ENCODE results near the gene GADD45A. TPM values are rescaled to one million over a fixed set of nuclear protein-coding genes. Genes with fewer than 3 reads are reported as not detected.

Gene GADD45A
- polyA plus RNA-seq, 1 donor (not counting 4 experiments of a cell fraction or from before 2014, with no cell fraction given), result 151 TPM

GRCh38 chr1:67684526-67685066, 405 bp upstream of the GADD45A start:
- peak overlapping the region; percentile 99 for H3K27ac ChIP-seq (ENCODE audit: control insufficient read depth, insufficient read depth, low read length)

GRCh38 chr1:67685558-67686266, 711 bp downstream of the GADD45A start:
- no peak for DNase-seq (ENCODE audit: low read depth, low spot score)

More at GRCh38 chr1:67684526-67685066, 405 bp upstream of the GADD45A start:
- H3K4me3 ChIP-seq (ENCODE audit: control insufficient read depth in 2 of 3, extremely low read depth in 1 of 3, insufficient read depth in 2 of 3, low read depth in 1 of 3, low read length in 3 of 3), result peak overlapping the region; percentile 81 to 94 (median 90)
- no peaks in the 10 kb centered on the region for H3K27me3 ChIP-seq (ENCODE audit: control insufficient read depth, extremely low read depth, insufficient read depth, low read length)
- DNase-seq (ENCODE audit: low read depth, low spot score) (no peak), FAIRE-seq (no peak)
- no peaks in the 10 kb centered on the region for H3K9me3 ChIP-seq (ENCODE audit: control insufficient read depth, low read depth, low read length)
- H3K4me1 ChIP-seq (ENCODE audit: control insufficient read depth, extremely low read depth, insufficient read depth, low read length), result peaks cover 46% of the 10 kb centered on the region
- H2AFZ ChIP-seq (ENCODE audit: control insufficient read depth, low read length), result no peak overlapping the region
- TF ChIP-seq EZH2 (IDR thresholded peaks at IDR 0.05; ENCODE audit: low read length) (no peak), CTCF (optimal IDR thresholded peaks at IDR 0.05 in 1 of 3, IDR thresholded peaks at IDR 0.05 in 1 of 3, conservative IDR thresholded peaks at IDR 0.05 in 1 of 3; ENCODE audit: extremely low read depth in 1 of 3, insufficient read depth in 2 of 3, low read length in 3 of 3) (no peak)
- peak overlapping the region; percentile 99 for H3K9ac ChIP-seq (ENCODE audit: control insufficient read depth, extremely low read depth, insufficient read depth, low read length)
- H3K79me2 ChIP-seq (ENCODE audit: control insufficient read depth, insufficient read depth, low read length), result peaks cover 25% of the 10 kb centered on the region
- dilution Hi-C loops (cut with MboI; ENCODE audit: extremely low pct_ligation_motif_present, low sequenced_read_pairs), result loop anchor here (25.0 kb wide), 1 partner anchor 147 kb away; no protein-coding TSS in a partner anchor
- peaks cover 12% of the 10 kb centered on the region for H4K20me1 ChIP-seq (ENCODE audit: control insufficient read depth, extremely low read depth, insufficient read depth, low read length)
- H3K9me1 ChIP-seq (ENCODE audit: control insufficient read depth, extremely low read depth, insufficient read depth, low read length), result no peaks in the 10 kb centered on the region
- H3K36me3 ChIP-seq (ENCODE audit: control insufficient read depth in 2 of 2, extremely low read depth in 1 of 2, insufficient read depth in 2 of 2, low read length in 2 of 2), result peaks cover 6 to 29% of the 10 kb centered on the region in 2 experiments
- H3K4me2 ChIP-seq (ENCODE audit: control insufficient read depth, extremely low read depth, insufficient read depth, low read depth, low read length), result peak overlapping the region; percentile 99

More at GRCh38 chr1:67685558-67686266, 711 bp downstream of the GADD45A start:
- peaks cover 37% of the 10 kb centered on the region for H3K4me1 ChIP-seq (ENCODE audit: control insufficient read depth, extremely low read depth, insufficient read depth, low read length)
- TF ChIP-seq CTCF (optimal IDR thresholded peaks at IDR 0.05 in 1 of 3, IDR thresholded peaks at IDR 0.05 in 1 of 3, conservative IDR thresholded peaks at IDR 0.05 in 1 of 3; ENCODE audit: extremely low read depth in 1 of 3, insufficient read depth in 2 of 3, low read length in 3 of 3), result no peak
- TF ChIP-seq EZH2 (IDR thresholded peaks at IDR 0.05; ENCODE audit: low read length), result no peak
- H3K9ac ChIP-seq (ENCODE audit: control insufficient read depth, extremely low read depth, insufficient read depth, low read length), result peak overlapping the region; percentile 99
- H3K9me1 ChIP-seq (ENCODE audit: control insufficient read depth, extremely low read depth, insufficient read depth, low read length), result no peaks in the 10 kb centered on the region
- H3K79me2 ChIP-seq (ENCODE audit: control insufficient read depth, insufficient read depth, low read length), result peaks cover 25% of the 10 kb centered on the region
- H3K27me3 ChIP-seq (ENCODE audit: control insufficient read depth, extremely low read depth, insufficient read depth, low read length), result no peaks in the 10 kb centered on the region
- no peak overlapping the region for H2AFZ ChIP-seq (ENCODE audit: control insufficient read depth, low read length)
- peaks cover 12% of the 10 kb centered on the region for H4K20me1 ChIP-seq (ENCODE audit: control insufficient read depth, extremely low read depth, insufficient read depth, low read length)
- H3K4me2 ChIP-seq (ENCODE audit: control insufficient read depth, extremely low read depth, insufficient read depth, low read depth, low read length), result no peak overlapping the region
- no peaks in the 10 kb centered on the region for H3K9me3 ChIP-seq (ENCODE audit: control insufficient read depth, low read depth, low read length)
- dilution Hi-C loops (cut with MboI; ENCODE audit: extremely low pct_ligation_motif_present, low sequenced_read_pairs), result loop anchor here (25.0 kb wide), 1 partner anchor 148 kb away; no protein-coding TSS in a partner anchor
- no peak for FAIRE-seq
- H3K4me3 ChIP-seq (ENCODE audit: control insufficient read depth in 2 of 3, extremely low read depth in 1 of 3, insufficient read depth in 2 of 3, low read depth in 1 of 3, low read length in 3 of 3), result peak overlapping the region; percentile 90 to 94 (median 93)
- H3K27ac ChIP-seq (ENCODE audit: control insufficient read depth, insufficient read depth, low read length), result peak overlapping the region; percentile 87
- peaks cover 6 to 29% of the 10 kb centered on the region in 2 experiments for H3K36me3 ChIP-seq (ENCODE audit: control insufficient read depth in 2 of 2, extremely low read depth in 1 of 2, insufficient read depth in 2 of 2, low read length in 2 of 2)

Measured in keratinocyte (primary cell).